ENCODE data around the gene HAUS1.

GRCh38 chr18:46161703-46162396, 57.7 kb downstream of the HAUS1 start:
- TF ChIP-seq POLR2A (IDR thresholded peaks at IDR 0.05; ENCODE audit: low read depth, low read length), result no peak
- TF ChIP-seq TAF1 (IDR thresholded peaks at IDR 0.05; ENCODE audit: low read depth, low read length), result no peak
- no peak for TF ChIP-seq POLR2AphosphoS5 (IDR thresholded peaks at IDR 0.05; ENCODE audit: low read depth, low read length)
- no peak for TF ChIP-seq SPI1 (IDR thresholded peaks at IDR 0.05; ENCODE audit: low read depth, low read length)
- TF ChIP-seq PAX5 (IDR thresholded peaks at IDR 0.05; ENCODE audit: insufficient read depth, low read length, severe bottlenecking), result no peak

Measured in GM12891 (cell line).